Neural progenitor cell (in vitro differentiated cells): ENCODE measurements around the gene CA7.

ENCODE experiments used
- CTCF ChIP-seq: fragments of 200-600 bp; sonication (generic); IDR thresholded peaks from 2 replicates; pipeline ENCODE4 v1.5.1; 2017; ENCODE audit warnings: antibody characterized with exemption, mild to moderate bottlenecking
- EZH2 ChIP-seq: fragments of 200-600 bp; sonication (generic); IDR thresholded peaks from 2 replicates; pipeline ENCODE4 v1.6.1; 2017; ENCODE audit warnings: antibody characterized with exemption, mild to moderate bottlenecking, moderate library complexity
- EZH2phosphoT487 ChIP-seq: fragments of 200-600 bp; sonication (generic); IDR thresholded peaks from 2 replicates; pipeline ENCODE4 v1.6.1; 2017; ENCODE audit warnings: antibody characterized with exemption

GRCh38 chr16:66846831-66847230, 2.6 kb downstream of the CA7 start:
- TF ChIP-seq CTCF (no peak), EZH2phosphoT487 (no peak), EZH2 (no peak)
